ENCODE data around the gene RAB3GAP1.

The RAB3GAP1 gene

GRCh38 chr2:135164431-135164830, 112.3 kb downstream of the RAB3GAP1 start:
- no peak for DNase-seq (ENCODE audit: low spot score)

- no peak for DNase-seq (ENCODE audit: low spot score)
Measured at GRCh38 chr2:135167273-135167672, 115.2 kb downstream of the RAB3GAP1 start.

- DNase-seq (ENCODE audit: low spot score), result no peak
Measured at GRCh38 chr2:135168204-135168856, 116.2 kb downstream of the RAB3GAP1 start.

- no peak for DNase-seq (ENCODE audit: low spot score)
Measured at GRCh38 chr2:135169900-135170753, 118.0 kb downstream of the RAB3GAP1 start.

- DNase-seq (ENCODE audit: low spot score), result no peak
Measured at GRCh38 chr2:135174049-135174809, 122.1 kb downstream of the RAB3GAP1 start.

GRCh38 chr2:135174810-135175093, 122.7 kb downstream of the RAB3GAP1 start:
- no peak for DNase-seq (ENCODE audit: low spot score)

- DNase-seq (ENCODE audit: low spot score), result no peak
Measured at GRCh38 chr2:135175177-135175576, 123.1 kb downstream of the RAB3GAP1 start.

GRCh38 chr2:135179689-135180088, 127.6 kb downstream of the RAB3GAP1 start:
- no peak for DNase-seq (ENCODE audit: low spot score)

GRCh38 chr2:135182190-135182589, 130.1 kb downstream of the RAB3GAP1 start:
- no peak for DNase-seq (ENCODE audit: low spot score)

GRCh38 chr2:135182601-135183000, 130.5 kb downstream of the RAB3GAP1 start:
- no peak for DNase-seq (ENCODE audit: low spot score)

- no peak for DNase-seq (ENCODE audit: low spot score)
Measured at GRCh38 chr2:135183822-135184221, 131.7 kb downstream of the RAB3GAP1 start.

- DNase-seq (ENCODE audit: low spot score), result no peak
Measured at GRCh38 chr2:135186054-135186453, 134.0 kb downstream of the RAB3GAP1 start.

- no peak for DNase-seq (ENCODE audit: low spot score)
Measured at GRCh38 chr2:135187270-135187669, 135.2 kb downstream of the RAB3GAP1 start.

- no peak for DNase-seq (ENCODE audit: low spot score)
Measured at GRCh38 chr2:135189148-135189547, 137.1 kb downstream of the RAB3GAP1 start.

- DNase-seq (ENCODE audit: low spot score), result no peak
Measured at GRCh38 chr2:135190799-135191198, 138.7 kb downstream of the RAB3GAP1 start.

GRCh38 chr2:135198481-135198880, 146.4 kb downstream of the RAB3GAP1 start:
- DNase-seq (ENCODE audit: low spot score), result peak; percentile 13

GRCh38 chr2:135202751-135203150, 150.7 kb downstream of the RAB3GAP1 start:
- no peak for DNase-seq (ENCODE audit: low spot score)

GRCh38 chr2:135203944-135204343, 151.9 kb downstream of the RAB3GAP1 start:
- DNase-seq (ENCODE audit: low spot score), result no peak

GRCh38 chr2:135208016-135208415, 155.9 kb downstream of the RAB3GAP1 start:
- DNase-seq (ENCODE audit: low spot score), result no peak

- DNase-seq (ENCODE audit: low spot score), result no peak
Measured at GRCh38 chr2:135212757-135213156, 160.7 kb downstream of the RAB3GAP1 start.

GRCh38 chr2:135218426-135218825, 166.3 kb downstream of the RAB3GAP1 start:
- no peak for DNase-seq (ENCODE audit: low spot score)

GRCh38 chr2:135219226-135219625, 167.1 kb downstream of the RAB3GAP1 start:
- DNase-seq (ENCODE audit: low spot score), result no peak

Data from globus pallidus (tissue), 1 donor.